Mesenchymal stem cell (in vitro differentiated cells and primary cell): ENCODE results near the gene GFER.

Experiments used
- DNase-seq: peaks from one replicate; pipeline ENCODE4 v3.0.0-alpha.2; 2013
- H2AFZ ChIP-seq: one replicate; pipeline ENCODE4 v1.6.1; 2013; ENCODE audit warnings: low read depth, mild to moderate bottlenecking, control low read depth, inconsistent platforms, low read length, moderate library complexity
- H2AK5ac ChIP-seq: 2 replicates; pipeline ENCODE4 v1.6.1; 2013; ENCODE audit warnings: low read length, moderate library complexity, mild to moderate bottlenecking, inconsistent platforms; ENCODE audit not compliant: severe bottlenecking
- H2BK120ac ChIP-seq: one replicate; pipeline ENCODE4 v1.6.1; 2013; ENCODE audit warnings: low read depth, mild to moderate bottlenecking, inconsistent platforms, low read length, moderate library complexity
- H2BK12ac ChIP-seq, 2 experiments: one replicate each; pipeline ENCODE4 v1.6.1; 2013; ENCODE audit warnings: inconsistent platforms in 2 of 2, low read length in 2 of 2, mild to moderate bottlenecking in 2 of 2, moderate library complexity in 2 of 2, control low read depth in 1 of 2
- H2BK15ac ChIP-seq: one replicate; pipeline ENCODE4 v1.6.1; 2013; ENCODE audit warnings: mild to moderate bottlenecking, low read depth, inconsistent platforms; ENCODE audit not compliant: poor library complexity, severe bottlenecking
- H2BK5ac ChIP-seq: 2 replicates; pipeline ENCODE4 v1.6.1; 2013; ENCODE audit warnings: low read depth, mild to moderate bottlenecking, low read length, control low read depth, inconsistent platforms; ENCODE audit not compliant: poor library complexity, severe bottlenecking
- H3K14ac ChIP-seq, 2 experiments: one replicate each; pipeline ENCODE4 v1.6.1; 2013; ENCODE audit warnings: inconsistent platforms in 2 of 2, low read length in 2 of 2, control low read depth in 1 of 2, mild to moderate bottlenecking in 1 of 2, moderate library complexity in 1 of 2
- H3K18ac ChIP-seq, 2 experiments: one replicate each; pipeline ENCODE4 v1.6.1; 2013; ENCODE audit warnings: inconsistent platforms in 2 of 2, low read length in 2 of 2, control low read depth in 1 of 2, low read depth in 1 of 2, mild to moderate bottlenecking in 1 of 2
- H3K23ac ChIP-seq, 2 experiments: one replicate each; pipeline ENCODE4 v1.6.1; 2013; ENCODE audit warnings: inconsistent platforms in 2 of 2, low read length in 2 of 2, mild to moderate bottlenecking in 2 of 2, moderate library complexity in 2 of 2, control low read depth in 1 of 2
- H3K27ac ChIP-seq: 2 replicates; pipeline ENCODE4 v1.5.1; 2013; ENCODE audit warnings: mild to moderate bottlenecking, moderate library complexity, low read length, control low read depth, inconsistent platforms; ENCODE audit not compliant: poor library complexity, severe bottlenecking
- H3K27me3 ChIP-seq, 2 experiments: 2 replicates each; pipeline versions ENCODE4 v1.6.1 to v1.7.0; 2013; ENCODE audit warnings: low read length in 2 of 2, mild to moderate bottlenecking in 2 of 2, moderate library complexity in 2 of 2, control low read depth in 1 of 2, inconsistent platforms in 1 of 2; ENCODE audit not compliant: control insufficient read depth in 1 of 2, insufficient read depth in 1 of 2
- H3K36me3 ChIP-seq, 2 experiments: 2 replicates each; pipeline versions ENCODE4 v1.6.1 to v1.7.0; 2013; ENCODE audit warnings: low read length in 2 of 2, control low read depth in 1 of 2, inconsistent platforms in 1 of 2, low read depth in 1 of 2, mild to moderate bottlenecking in 1 of 2; ENCODE audit not compliant: insufficient read depth in 2 of 2, control insufficient read depth in 1 of 2
- H3K4ac ChIP-seq, 2 experiments: one replicate each; pipeline ENCODE4 v1.6.1; 2013; ENCODE audit warnings: inconsistent platforms in 2 of 2, low read length in 2 of 2, mild to moderate bottlenecking in 2 of 2, moderate library complexity in 2 of 2, control low read depth in 1 of 2, low read depth in 1 of 2
- H3K4me1 ChIP-seq: 2 replicates; pipeline ENCODE4 v1.6.1; 2013; ENCODE audit warnings: low read depth, low read length, control low read depth; ENCODE audit not compliant: control insufficient read depth, insufficient read depth
- H3K4me2 ChIP-seq: 2 replicates; pipeline ENCODE4 v1.6.1; 2013; ENCODE audit warnings: low read length, mild to moderate bottlenecking, inconsistent platforms; ENCODE audit not compliant: poor library complexity, severe bottlenecking
- H3K4me3 ChIP-seq, 2 experiments: 2 replicates each; pipeline versions ENCODE4 v1.5.1 to v1.7.0; 2013; ENCODE audit warnings: low read length in 2 of 2, mild to moderate bottlenecking in 2 of 2, control low read depth in 1 of 2, low read depth in 1 of 2; ENCODE audit not compliant: insufficient read depth in 1 of 2
- H3K79me1 ChIP-seq: replicated peaks from 2 replicates; pipeline ENCODE4 v1.6.1; 2013; ENCODE audit warnings: mild to moderate bottlenecking, control low read depth, low read length, inconsistent platforms; ENCODE audit not compliant: poor library complexity, severe bottlenecking
- H3K9ac ChIP-seq: 2 replicates; pipeline ENCODE4 v1.7.0; 2013; ENCODE audit warnings: mild to moderate bottlenecking, low read length, moderate library complexity
- H3K9me3 ChIP-seq: 2 replicates; pipeline ENCODE4 v1.7.0; 2013; ENCODE audit warnings: mild to moderate bottlenecking, low read length; ENCODE audit not compliant: control insufficient read depth
- H4K8ac ChIP-seq: one replicate; pipeline ENCODE4 v1.6.1; 2013; ENCODE audit warnings: inconsistent platforms, mild to moderate bottlenecking, low read length, moderate library complexity
- H4K91ac ChIP-seq: one replicate; pipeline ENCODE4 v1.6.1; 2013; ENCODE audit warnings: mild to moderate bottlenecking, low read length, inconsistent platforms
- WGBS: methylation state at CpG from one replicate; pipeline ENCODE4 v1.1.7; 2013; ENCODE audit warnings: mixed read lengths; 5-methylcytosine and 5-hydroxymethylcytosine counted together

The GFER gene

DNA sequence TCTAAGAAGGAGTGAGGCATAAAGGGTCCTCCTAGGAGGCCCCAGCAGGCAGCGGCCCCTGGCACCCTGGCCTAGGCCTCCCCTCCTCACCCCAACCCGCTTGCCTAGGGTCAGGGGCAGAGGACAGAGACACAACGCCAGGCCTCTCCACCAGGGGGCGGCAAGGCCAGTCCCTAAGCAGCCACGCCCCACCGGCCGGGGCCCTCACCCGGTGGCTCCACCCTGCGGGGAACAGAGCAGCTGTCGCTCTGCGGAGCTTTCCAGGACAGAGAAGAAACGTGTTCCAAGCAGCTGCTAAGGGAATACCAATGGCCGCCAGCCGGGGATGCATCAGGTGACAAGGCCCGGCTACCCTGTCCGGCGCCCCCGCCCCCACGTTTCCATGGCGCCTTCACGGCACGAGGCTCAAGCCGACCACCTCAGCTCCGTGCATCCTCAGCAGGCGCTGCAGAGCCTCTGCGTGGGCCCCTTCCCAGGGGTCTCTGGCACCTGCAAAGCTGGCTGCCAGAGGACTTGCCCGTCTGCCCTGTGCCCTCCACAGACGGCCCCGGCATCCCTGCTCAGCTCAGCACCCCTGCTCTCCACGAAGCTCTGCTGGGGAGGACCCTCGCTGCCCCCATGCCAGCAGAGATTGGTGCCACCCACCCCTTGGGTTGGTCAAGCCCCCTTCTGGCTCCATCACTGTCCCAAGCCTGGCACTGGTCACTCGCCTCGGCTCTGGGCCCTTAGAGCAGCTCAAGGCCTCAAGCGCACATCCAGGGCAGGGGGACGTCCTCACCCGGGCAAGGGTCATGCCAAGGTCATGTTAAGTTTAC is 20.0 kb downstream of the GFER start:
- H3K18ac ChIP-seq, result peak overlapping the region in 1 of 2 experiments; percentile 67
- 34% methylated on average over 36 of the region's 36 CpGs for WGBS
- H3K23ac ChIP-seq, result no peak overlapping the region
- H4K8ac ChIP-seq, result peak overlapping the region; percentile 33
- H3K9ac ChIP-seq, result peak overlapping the region; percentile 59
- peaks cover 43 to 83% of the 10 kb centered on the region in 2 experiments for H3K36me3 ChIP-seq
- H2BK15ac ChIP-seq, result no peak overlapping the region
- peak overlapping the region; percentile 30 for H3K4me2 ChIP-seq
- H3K27me3 ChIP-seq, result no peaks in the 10 kb centered on the region
- H3K4ac ChIP-seq, result peak overlapping the region; percentile 35 to 59
- H2BK120ac ChIP-seq, result peak overlapping the region; percentile 37
- H3K27ac ChIP-seq, result no peak overlapping the region
- no peaks in the 10 kb centered on the region for H3K9me3 ChIP-seq
- H2AFZ ChIP-seq, result no peak overlapping the region
- no peak overlapping the region for H2BK5ac ChIP-seq
- H4K91ac ChIP-seq, result peak overlapping the region; percentile 43
- H3K4me1 ChIP-seq, result peaks cover 51% of the 10 kb centered on the region
- H2AK5ac ChIP-seq, result peak overlapping the region; percentile 72
- H3K14ac ChIP-seq, result peak overlapping the region in 1 of 2 experiments; percentile 23
- H3K79me1 ChIP-seq, result peaks cover 32% of the 10 kb centered on the region
- peak overlapping the region in 1 of 2 experiments; percentile 52 for H2BK12ac ChIP-seq
- peak overlapping the region in 1 of 2 experiments; percentile 44 for H3K4me3 ChIP-seq
- peak; percentile 92 for DNase-seq

DNA sequence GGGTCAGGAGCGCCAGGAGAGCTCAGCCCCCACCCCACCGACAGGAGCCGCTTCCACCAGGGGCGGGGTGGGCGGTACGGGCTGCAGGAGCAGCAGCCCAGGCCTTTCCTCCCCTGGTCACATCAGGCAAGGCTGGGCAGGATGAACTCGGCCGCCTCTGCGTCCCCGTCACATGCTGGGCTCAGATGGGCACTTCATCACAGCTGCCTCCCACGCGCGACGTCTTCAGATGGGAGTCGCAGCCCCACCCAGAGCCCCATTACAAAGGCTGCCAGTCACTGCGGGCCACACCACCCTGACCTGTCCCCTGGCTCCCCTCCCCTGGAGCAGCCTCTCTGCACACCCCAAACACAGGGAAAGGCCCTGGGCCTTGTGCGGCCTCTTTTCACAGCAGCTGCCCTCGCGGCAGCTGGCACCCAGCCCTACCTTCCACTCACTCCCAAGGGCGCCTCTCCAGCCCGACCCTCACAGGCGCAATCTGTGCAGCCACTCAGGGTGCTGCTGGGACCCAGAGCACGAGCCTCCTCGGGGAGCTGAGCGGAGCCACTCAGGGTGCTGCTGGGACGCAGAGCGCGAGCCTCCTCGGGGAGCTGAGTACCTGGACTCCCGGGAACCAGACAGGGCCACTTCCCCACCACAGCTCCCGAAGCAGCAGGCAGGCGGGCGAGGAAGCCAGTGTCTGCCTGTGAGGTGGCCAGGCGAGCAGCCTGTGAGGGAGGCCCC is 21.0 kb downstream of the GFER start:
- H2BK15ac ChIP-seq, result peak overlapping the region; percentile 21
- H2BK120ac ChIP-seq, result no peak overlapping the region
- H2AFZ ChIP-seq, result no peak overlapping the region
- no peak overlapping the region for H3K18ac ChIP-seq
- H3K4me1 ChIP-seq, result peaks cover 51% of the 10 kb centered on the region
- no peak overlapping the region for H2BK5ac ChIP-seq
- peak overlapping the region; percentile 31 for H4K91ac ChIP-seq
- H3K79me1 ChIP-seq, result peaks cover 24% of the 10 kb centered on the region
- 94% methylated on average over 34 of the region's 34 CpGs for WGBS
- H3K14ac ChIP-seq, result no peak overlapping the region
- no peaks in the 10 kb centered on the region for H3K9me3 ChIP-seq
- H3K36me3 ChIP-seq, result peaks cover 34 to 74% of the 10 kb centered on the region in 2 experiments
- no peak overlapping the region for H2AK5ac ChIP-seq
- no peak overlapping the region for H3K23ac ChIP-seq
- H3K27ac ChIP-seq, result no peak overlapping the region
- DNase-seq, result no peak
- no peaks in the 10 kb centered on the region for H3K27me3 ChIP-seq
- no peak overlapping the region for H3K4me2 ChIP-seq
- no peak overlapping the region for H2BK12ac ChIP-seq
- H3K4me3 ChIP-seq, result no peak overlapping the region
- no peak overlapping the region for H3K9ac ChIP-seq
- H4K8ac ChIP-seq, result no peak overlapping the region
- no peak overlapping the region for H3K4ac ChIP-seq

DNA sequence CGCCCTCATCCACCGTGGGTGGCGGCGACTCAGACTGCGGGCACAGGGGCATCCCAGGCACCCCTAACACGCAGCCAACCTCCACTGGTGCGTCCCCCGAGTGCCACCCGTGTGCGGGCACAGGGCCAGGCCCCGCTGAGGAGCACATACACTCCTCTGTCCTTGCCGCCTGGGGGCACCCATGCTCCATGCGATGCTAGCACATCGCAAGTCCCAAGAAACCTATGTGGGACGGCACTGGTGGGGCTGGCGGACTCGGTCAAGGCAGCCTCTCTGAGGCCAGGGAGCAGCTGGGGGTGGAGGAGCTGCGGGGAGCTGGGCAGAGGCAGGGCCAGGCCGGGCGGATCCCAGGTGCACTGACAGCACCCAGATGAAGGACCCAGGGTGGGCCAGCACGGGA is 21.7 kb downstream of the GFER start:
- Histone ChIP-seq H3K36me3 (peaks cover 27 to 67% of the 10 kb centered on the region in 2 experiments), H3K9ac (peak overlapping the region; percentile 53), H3K23ac (no peak overlapping the region), H3K14ac (no peak overlapping the region), H2AK5ac (no peak overlapping the region), H3K27me3 (no peaks in the 10 kb centered on the region), H2BK5ac (no peak overlapping the region), H2BK15ac (no peak overlapping the region), H3K18ac (no peak overlapping the region), H4K8ac (no peak overlapping the region), H2AFZ (no peak overlapping the region), H2BK12ac (no peak overlapping the region), H3K27ac (no peak overlapping the region), H4K91ac (no peak overlapping the region), H2BK120ac (no peak overlapping the region), H3K4me1 (peaks cover 57% of the 10 kb centered on the region), H3K4ac (no peak overlapping the region), H3K79me1 (peaks cover 25% of the 10 kb centered on the region), H3K9me3 (no peaks in the 10 kb centered on the region), H3K4me3 (peak overlapping the region in 1 of 2 experiments; percentile 18), H3K4me2 (no peak overlapping the region)
- 91% methylated on average over 21 of the region's 21 CpGs for WGBS
- no peak for DNase-seq

DNA sequence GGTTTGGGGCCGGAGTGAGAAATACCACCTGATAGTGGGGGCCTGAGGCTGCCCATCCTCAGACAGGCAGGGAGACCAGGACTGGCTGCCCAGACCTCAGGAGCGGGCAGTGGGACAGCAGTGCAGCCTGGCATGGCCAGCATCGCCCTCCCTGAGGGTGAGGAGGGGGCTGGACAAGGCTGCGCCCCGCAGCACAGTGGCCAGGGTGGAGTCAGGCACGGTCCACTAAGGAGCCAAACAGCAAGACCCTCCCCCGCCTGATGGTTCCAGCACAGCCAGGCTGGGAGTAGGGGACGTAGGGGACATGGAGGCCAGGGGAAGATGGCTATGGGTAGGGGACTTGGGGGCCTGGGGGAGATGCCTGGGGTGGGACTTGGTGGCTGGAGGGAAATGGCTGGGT is 22.3 kb downstream of the GFER start:
- H3K18ac ChIP-seq, result no peak overlapping the region
- H3K23ac ChIP-seq, result no peak overlapping the region
- peak overlapping the region; percentile 21 for H4K91ac ChIP-seq
- no peak overlapping the region for H3K14ac ChIP-seq
- no peak overlapping the region for H4K8ac ChIP-seq
- no peak overlapping the region for H3K4ac ChIP-seq
- H2BK15ac ChIP-seq, result no peak overlapping the region
- H3K27ac ChIP-seq, result no peak overlapping the region
- peaks cover 22% of the 10 kb centered on the region for H3K79me1 ChIP-seq
- no peak overlapping the region for H2AK5ac ChIP-seq
- H2AFZ ChIP-seq, result no peak overlapping the region
- H2BK120ac ChIP-seq, result no peak overlapping the region
- H3K36me3 ChIP-seq, result peaks cover 20 to 61% of the 10 kb centered on the region in 2 experiments
- 97% methylated on average over 8 of the region's 8 CpGs for WGBS
- H2BK5ac ChIP-seq, result no peak overlapping the region
- H2BK12ac ChIP-seq, result no peak overlapping the region
- DNase-seq, result no peak
- peaks cover 57% of the 10 kb centered on the region for H3K4me1 ChIP-seq
- H3K4me3 ChIP-seq, result peak overlapping the region in 1 of 2 experiments; percentile 18
- no peak overlapping the region for H3K4me2 ChIP-seq
- no peaks in the 10 kb centered on the region for H3K27me3 ChIP-seq
- H3K9ac ChIP-seq, result peak overlapping the region; percentile 53
- no peaks in the 10 kb centered on the region for H3K9me3 ChIP-seq
